HS-5 (cell line): ENCODE results near the gene CAB39L.
"Not testable (repeated sequence)": the region's sequence is repeated elsewhere in the genome, so short reads cannot be mapped to it uniquely, and the experiment has no call there.

ENCODE experiments used
- DNase-seq: peaks from one replicate; pipeline ENCODE4 v3.0.0-alpha.2; 2012; ENCODE audit warnings: low read depth

Gene CAB39L

GRCh38 chr13:49308097-49308875, 135.6 kb downstream of the CAB39L start:
- DNase-seq: no peak

GRCh38 chr13:49307365-49307764, 136.5 kb downstream of the CAB39L start:
- no peak for DNase-seq

- no peak for DNase-seq
Measured at GRCh38 chr13:49305792-49306425, 138.0 kb downstream of the CAB39L start.

- no peak for DNase-seq
Measured at GRCh38 chr13:49304763-49305700, 138.8 kb downstream of the CAB39L start.

- DNase-seq: no peak
Measured at GRCh38 chr13:49304356-49304755, 139.5 kb downstream of the CAB39L start.

GRCh38 chr13:49303533-49304252, 140.2 kb downstream of the CAB39L start:
- no peak for DNase-seq

- DNase-seq: no peak
Measured at GRCh38 chr13:49302817-49303216, 141.0 kb downstream of the CAB39L start.

GRCh38 chr13:49302222-49302621, 141.6 kb downstream of the CAB39L start:
- no peak for DNase-seq

GRCh38 chr13:49300739-49301589, 142.9 kb downstream of the CAB39L start:
- no peak for DNase-seq

- DNase-seq: no peak
Measured at GRCh38 chr13:49300276-49300675, 143.6 kb downstream of the CAB39L start.

- DNase-seq: no peak
Measured at GRCh38 chr13:49298903-49299605, 144.8 kb downstream of the CAB39L start.

- no peak for DNase-seq
Measured at GRCh38 chr13:49298416-49298815, 145.4 kb downstream of the CAB39L start.

GRCh38 chr13:49297338-49297737, 146.5 kb downstream of the CAB39L start:
- DNase-seq: no peak

GRCh38 chr13:49296659-49297058, 147.2 kb downstream of the CAB39L start:
- no peak for DNase-seq

GRCh38 chr13:49295244-49295643, 148.6 kb downstream of the CAB39L start:
- DNase-seq: no peak

- not testable (repeated sequence) for DNase-seq
Measured at GRCh38 chr13:49294723-49295122, 149.1 kb downstream of the CAB39L start.

- DNase-seq: no peak
Measured at GRCh38 chr13:49292742-49293486, 150.9 kb downstream of the CAB39L start.

- DNase-seq: no peak
Measured at GRCh38 chr13:49288458-49288857, 155.4 kb downstream of the CAB39L start.

GRCh38 chr13:49287995-49288394, 155.9 kb downstream of the CAB39L start:
- no peak for DNase-seq

GRCh38 chr13:49279885-49280284, 164.0 kb downstream of the CAB39L start:
- no peak for DNase-seq
